IMR-90 (cell line): ENCODE results near the gene LY6G5C. TPM values are rescaled to one million over a fixed set of nuclear protein-coding genes. Genes with fewer than 3 reads are reported as not detected.

ENCODE experiments used
- ATAC-seq: fragments of 200-7000 bp; cut with Tn5 transposase; 2 replicates; pipeline ENCODE4 v1.9.1; 2020; ENCODE audit warnings: low read depth, mild to moderate bottlenecking, moderate library complexity
- BruUV-seq: library from RNA; stranded (reverse); fragments of 400-500 nt; replicated peaks from 2 replicates; lab custom pipeline; 2021; lab: Mats Ljungman, UMichigan
- CTCF ChIA-PET: fragments of 300-600 bp; formaldehyde crosslinking; extraction: SDS; loops from one replicate; lab custom pipeline; 2021; ENCODE audit warnings: antibody characterized with exemption; lab: Yijun Ruan, JAX
- POLR2A ChIA-PET: fragments of 300-600 bp; sonication (Branson Sonifier 250); formaldehyde crosslinking; loops from one replicate; lab custom pipeline; 2022; ENCODE audit warnings: antibody characterized with exemption; ENCODE audit not compliant: unreplicated experiment; lab: Charles Lee
- DNase-seq: peaks from one replicate; pipeline ENCODE4 v3.0.0; 2013
- H2AFZ ChIP-seq: replicated peaks from 2 replicates; pipeline ENCODE3; 2013; ENCODE audit warnings: low read length, mild to moderate bottlenecking; ENCODE audit not compliant: poor library complexity
- H2AK5ac ChIP-seq: 2 replicates; pipeline ENCODE4 v1.6.1; 2013; ENCODE audit warnings: low read depth, low read length, inconsistent platforms
- H2AK9ac ChIP-seq: replicated peaks from 2 replicates; pipeline ENCODE3; 2013; ENCODE audit warnings: mild to moderate bottlenecking, low read depth, low read length, moderate library complexity; ENCODE audit not compliant: poor library complexity
- H2BK120ac ChIP-seq: 2 replicates; pipeline ENCODE4 v1.6.1; 2013; ENCODE audit warnings: low read depth, low read length, inconsistent platforms
- H2BK15ac ChIP-seq: 3 replicates; pipeline ENCODE4 v1.6.1; 2013; ENCODE audit warnings: low read depth, low read length, inconsistent platforms
- H2BK20ac ChIP-seq: 2 replicates; pipeline ENCODE4 v1.6.1; 2013; ENCODE audit warnings: low read depth, mild to moderate bottlenecking, inconsistent platforms, low read length, moderate library complexity
- H2BK5ac ChIP-seq: 2 replicates; pipeline ENCODE4 v1.6.1; 2013; ENCODE audit warnings: mild to moderate bottlenecking, low read depth, low read length, inconsistent platforms; ENCODE audit not compliant: poor library complexity, severe bottlenecking
- H3K14ac ChIP-seq: replicated peaks from 2 replicates; pipeline ENCODE4 v1.6.1; 2013; ENCODE audit warnings: low read depth, low read length, inconsistent platforms
- H3K18ac ChIP-seq: 2 replicates; pipeline ENCODE4 v1.6.1; 2013; ENCODE audit warnings: low read depth, low read length, control low read depth
- H3K23ac ChIP-seq: 2 replicates; pipeline ENCODE4 v1.6.1; 2013; ENCODE audit warnings: low read depth, low read length, inconsistent platforms
- H3K27ac ChIP-seq: 2 replicates; pipeline ENCODE4 v1.5.1; 2013; ENCODE audit warnings: mild to moderate bottlenecking, control low read depth, low read length; ENCODE audit not compliant: insufficient read depth
- H3K27me3 ChIP-seq: 2 replicates; pipeline ENCODE4 v1.6.1; 2013; ENCODE audit warnings: low read length; ENCODE audit not compliant: control insufficient read depth, insufficient read depth
- H3K36me3 ChIP-seq: 2 replicates; pipeline ENCODE4 v1.6.1; 2013; ENCODE audit warnings: low read length, mixed read lengths; ENCODE audit not compliant: control insufficient read depth, insufficient read depth
- H3K4ac ChIP-seq: 2 replicates; pipeline ENCODE4 v1.6.1; 2013; ENCODE audit warnings: low read depth, low read length, inconsistent platforms
- H3K4me1 ChIP-seq: 2 replicates; pipeline ENCODE4 v1.6.1; 2013; ENCODE audit warnings: low read length, mixed read lengths; ENCODE audit not compliant: control insufficient read depth, insufficient read depth
- H3K4me2 ChIP-seq: 2 replicates; pipeline ENCODE4 v1.6.1; 2013; ENCODE audit warnings: low read depth, mild to moderate bottlenecking, control low read depth, low read length, moderate library complexity
- H3K4me3 ChIP-seq: 2 replicates; pipeline ENCODE4 v1.5.1; 2013; ENCODE audit warnings: low read depth, mild to moderate bottlenecking, control low read depth, low read length, moderate library complexity; ENCODE audit not compliant: insufficient read depth
- H3K56ac ChIP-seq: 2 replicates; pipeline ENCODE4 v1.6.1; 2013; ENCODE audit warnings: low read length, inconsistent platforms; ENCODE audit not compliant: insufficient read depth; ENCODE audit errors: extremely low read depth
- H3K79me1 ChIP-seq, 2 experiments: 2 replicates each; pipeline ENCODE4 v1.6.1; 2013; ENCODE audit warnings: low read length in 2 of 2, inconsistent platforms in 1 of 2, low read depth in 1 of 2
- H3K9ac ChIP-seq: 2 replicates; pipeline ENCODE4 v1.6.1; 2013; ENCODE audit warnings: low read depth, low read length, control low read depth
- H3K9me1 ChIP-seq: 2 replicates; pipeline ENCODE4 v1.6.1; 2013; ENCODE audit warnings: low read length, inconsistent platforms; ENCODE audit not compliant: insufficient read depth
- H3K9me3 ChIP-seq: 2 replicates; pipeline ENCODE4 v1.6.1; 2013; ENCODE audit warnings: low read length; ENCODE audit not compliant: control insufficient read depth, insufficient read depth
- H4K20me1 ChIP-seq: 2 replicates; pipeline ENCODE4 v1.6.1; 2013; ENCODE audit warnings: low read length, inconsistent platforms; ENCODE audit not compliant: insufficient read depth
- H4K5ac ChIP-seq: 2 replicates; pipeline ENCODE4 v1.6.1; 2013; ENCODE audit warnings: mild to moderate bottlenecking, low read depth, low read length, control low read depth
- H4K8ac ChIP-seq, 2 experiments: 2 replicates each; pipeline ENCODE4 v1.6.1; 2013; ENCODE audit warnings: low read depth in 2 of 2, low read length in 2 of 2, control low read depth in 1 of 2, inconsistent platforms in 1 of 2
- H4K91ac ChIP-seq: 2 replicates; pipeline ENCODE4 v1.6.1; 2013; ENCODE audit warnings: low read depth, low read length, inconsistent platforms; ENCODE audit not compliant: insufficient read depth
- BHLHE40 ChIP-seq: fragments of 150-350 bp; IDR thresholded peaks from 2 replicates; pipeline ENCODE4 v1.6.1; 2016; ENCODE audit warnings: mild to moderate bottlenecking, low read depth, low read length
- CEBPB ChIP-seq: IDR thresholded peaks from 2 replicates; pipeline ENCODE4 v1.6.1; 2012; ENCODE audit warnings: low read depth, low read length, improper control_type of control experiment
- CTCF ChIP-seq: conservative IDR thresholded peaks from 2 replicates; pipeline ENCODE4 v1.5.1; 2012; ENCODE audit warnings: mild to moderate bottlenecking, low read depth, low read length, improper control_type of control experiment
- FOS ChIP-seq: fragments of 150-350 bp; IDR thresholded peaks from 2 replicates; pipeline ENCODE4 v1.6.1; 2016; ENCODE audit warnings: low read depth, low read length
- MAFK ChIP-seq: IDR thresholded peaks from 2 replicates; pipeline ENCODE4 v1.6.1; 2012; ENCODE audit warnings: low read depth, low read length, improper control_type of control experiment
- MXI1 ChIP-seq: IDR thresholded peaks from 2 replicates; pipeline ENCODE4 v1.6.1; 2012; ENCODE audit warnings: low read depth, mild to moderate bottlenecking, low read length, moderate library complexity, borderline replicate concordance
- NFE2L2 ChIP-seq: fragments of 150-350 bp; IDR thresholded peaks from 2 replicates; pipeline ENCODE4 v1.6.1; 2016; ENCODE audit warnings: low read depth, mild to moderate bottlenecking, low read length
- POLR2A ChIP-seq: IDR thresholded peaks from 2 replicates; pipeline ENCODE4 v1.6.1; 2012; ENCODE audit warnings: mild to moderate bottlenecking, low read depth, low read length
- RAD21 ChIP-seq: IDR thresholded peaks from 2 replicates; pipeline ENCODE4 v1.6.1; 2012; ENCODE audit warnings: low read length, improper control_type of control experiment
- RCOR1 ChIP-seq: IDR thresholded peaks from 2 replicates; pipeline ENCODE4 v1.6.1; 2012; ENCODE audit warnings: mild to moderate bottlenecking, low read length, improper control_type of control experiment; ENCODE audit not compliant: insufficient replicate concordance
- WGBS, 2 experiments: methylation state at CpG; one replicate each; pipeline versions ENCODE4 v1.1.5 to v1.1.7; 2013; ENCODE audit warnings: missing lambda C conversion rate in 2 of 2; ENCODE audit not compliant: insufficient read length in 1 of 2; ENCODE audit errors: extremely low coverage in 2 of 2; 5-methylcytosine and 5-hydroxymethylcytosine counted together
- dilution Hi-C: fragments of 300-500 bp; cut with HindIII; formaldehyde crosslinking; loops from one replicate; pipeline ENCODE4 v1.14.3; 2018; ENCODE audit warnings: low sequenced_read_pairs; ENCODE audit not compliant: unreplicated experiment
- in situ Hi-C: fragments of 300-500 bp; cut with MboI; formaldehyde crosslinking; loops from 3 replicates; pipeline ENCODE4 v1.14.3; 2019; ENCODE audit warnings: low sequenced_read_pairs, inconsistent platforms, mixed read lengths
- intact Hi-C: fragments of 100-400 bp; cut with micrococcal nuclease; formaldehyde crosslinking; loops from 2 replicates; pipeline ENCODE4 v1.10.0; 2022
- polyA plus RNA-seq, 3 experiments: library from polyadenylated mRNA; depleted of rRNA; stranded (reverse); fragments of >200 nt; gene quantifications; 2 replicates each; pipeline ENCODE4 v1.2.3, GENCODE V29; 2012; ENCODE audit warnings: low replicate concordance in 1 of 3
- total RNA-seq: library from RNA; depleted of rRNA; stranded (reverse); fragments of >200 nt; gene quantifications from 2 replicates; pipeline ENCODE4 v1.2.3, GENCODE V29; 2012
- TF ChIP-seq, protein P1 (sequence below): fragments of 150-350 bp; IDR thresholded peaks from 2 replicates; pipeline ENCODE4 v1.6.1; 2016; ENCODE audit warnings: low read depth, mild to moderate bottlenecking, low read length, moderate library complexity, borderline replicate concordance

Gene LY6G5C
- total and polyA plus RNA-seq, 2 of the 4 experiments (the other 2 are of a cell fraction) = 0.18 to 2.0 TPM

DNA sequence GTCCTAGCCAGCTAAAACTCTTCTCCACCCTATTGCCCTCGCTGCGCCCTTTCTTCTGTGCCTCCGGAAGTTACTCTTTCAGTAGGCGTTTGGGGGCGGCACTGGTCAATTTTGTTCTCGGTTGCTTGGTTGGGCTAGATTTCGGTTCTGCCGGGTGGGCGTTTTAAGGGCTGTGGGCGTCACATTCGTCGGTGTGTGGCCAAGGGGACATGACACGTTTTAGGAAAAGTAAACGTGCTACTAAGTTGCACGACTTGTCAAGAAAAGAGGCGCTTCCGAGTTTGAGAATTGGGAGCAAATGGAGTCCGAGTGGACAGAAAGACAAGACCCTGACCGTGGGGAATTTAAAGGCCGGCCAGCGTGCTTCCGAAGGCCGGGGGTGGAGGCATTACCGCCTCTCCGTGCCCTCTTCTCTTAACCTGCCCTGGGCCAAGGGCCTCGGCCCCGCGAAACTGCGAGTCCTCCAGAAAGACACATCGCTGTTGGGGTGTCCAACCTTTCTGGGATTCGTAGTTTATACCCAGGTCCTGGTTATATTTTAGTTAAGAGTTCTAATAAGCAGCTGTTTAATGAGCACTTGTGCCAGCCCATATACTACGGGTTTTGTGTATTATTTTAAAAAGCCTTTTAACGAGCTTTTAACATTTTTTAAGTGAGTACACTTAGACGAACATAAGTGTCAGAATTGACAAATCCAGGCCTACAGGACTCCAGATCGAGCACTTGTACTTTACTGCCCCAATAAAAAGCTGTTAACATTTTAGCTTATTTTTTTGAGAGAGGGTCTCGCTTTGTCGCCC is 27.7 kb downstream of the LY6G5C start:
- H3K23ac ChIP-seq = peak overlapping the region; percentile 100
- peak overlapping the region; percentile 90 for H2BK120ac ChIP-seq
- DNase-seq = no peak
- H3K4me2 ChIP-seq = peak overlapping the region; percentile 67
- no peaks in the 10 kb centered on the region for H3K27me3 ChIP-seq
- dilution Hi-C loops = no loop called here
- peak overlapping the region; percentile 79 for H3K18ac ChIP-seq
- peak overlapping the region; percentile 98 for H2AK9ac ChIP-seq
- ChIA-PET POLR2A (interaction anchor here (0.6 to 2.5 kb wide), 3 partner anchors 10 to 106 kb away, joined by 3 to 10 read pairs (median 8); partner anchors contain the start of gene NFKBIL1), CTCF (interaction anchor here (0.9 to 1.6 kb wide), 2 partner anchors 11 kb away, joined by 3 to 5 read pairs; partner anchors contain the start of gene GPANK1)
- 0 out of 2 replicates have a peak, but pooled peaks cover 3% of the 10 kb centered on the region for H3K4me1 ChIP-seq
- peak overlapping the region; percentile 96 for H2AFZ ChIP-seq
- WGBS, 2 experiments = 8% methylated on average over 8 of the region's 37 CpGs; no CpG with 5 or more reads in 1 of the 2 experiments
- peak overlapping the region; percentile 100 for H3K14ac ChIP-seq
- intact Hi-C loops = loop anchor here (1.0 kb wide), 1 partner anchor 33 kb away; the partner anchor contains the start of gene PRRC2A
- BruUV-seq = TSS peak; percentile 82
- peak overlapping the region; percentile 83; the same call in 2 of the 3 replicates for H2BK15ac ChIP-seq
- H4K91ac ChIP-seq = peak overlapping the region; percentile 95
- ATAC-seq = peak; percentile 75
- H2BK20ac ChIP-seq = no peak overlapping the region
- peaks cover 20 to 71% of the 10 kb centered on the region in 2 experiments; a peak in 3 of 4 replicates for H3K79me1 ChIP-seq
- TF ChIP-seq FOS (no peak), MAFK (no peak), POLR2A (no peak; the same call in 1 of the 2 replicates), BHLHE40 (peak; percentile 22), RCOR1 (no peak), RAD21 (no peak), NFE2L2 (no peak), MXI1 (0 out of 2 replicates have a peak, but pooled peaks have one; percentile 42), CTCF (no peak), CEBPB (no peak)
- TF ChIP-seq, protein P1, sequence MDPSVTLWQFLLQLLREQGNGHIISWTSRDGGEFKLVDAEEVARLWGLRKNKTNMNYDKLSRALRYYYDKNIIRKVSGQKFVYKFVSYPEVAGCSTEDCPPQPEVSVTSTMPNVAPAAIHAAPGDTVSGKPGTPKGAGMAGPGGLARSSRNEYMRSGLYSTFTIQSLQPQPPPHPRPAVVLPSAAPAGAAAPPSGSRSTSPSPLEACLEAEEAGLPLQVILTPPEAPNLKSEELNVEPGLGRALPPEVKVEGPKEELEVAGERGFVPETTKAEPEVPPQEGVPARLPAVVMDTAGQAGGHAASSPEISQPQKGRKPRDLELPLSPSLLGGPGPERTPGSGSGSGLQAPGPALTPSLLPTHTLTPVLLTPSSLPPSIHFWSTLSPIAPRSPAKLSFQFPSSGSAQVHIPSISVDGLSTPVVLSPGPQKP = no peak
- H3K9me1 ChIP-seq = peaks cover 17% of the 10 kb centered on the region
- H3K27ac ChIP-seq = peak overlapping the region; percentile 88
- in situ Hi-C loops = no loop called here
- H3K4ac ChIP-seq = peak overlapping the region; percentile 99
- no peaks in the 10 kb centered on the region for H3K9me3 ChIP-seq
- H2AK5ac ChIP-seq = peak overlapping the region; percentile 96
- peak overlapping the region; percentile 56 to 96 for H4K8ac ChIP-seq
- H2BK5ac ChIP-seq = peak overlapping the region; percentile 93
- peak overlapping the region; percentile 59 for H3K4me3 ChIP-seq
- peak overlapping the region; percentile 85 for H3K9ac ChIP-seq
- peak overlapping the region; percentile 77 for H4K5ac ChIP-seq
- 0 out of 2 replicates have a peak, but pooled peaks cover 4% of the 10 kb centered on the region for H4K20me1 ChIP-seq
- H3K36me3 ChIP-seq = peaks cover 20% of the 10 kb centered on the region
- peak overlapping the region; percentile 99 for H3K56ac ChIP-seq
